B cell (primary cell): ENCODE measurements around the gene UCHL3. TPM values are rescaled to one million over a fixed set of nuclear protein-coding genes. Genes with fewer than 3 reads are reported as not detected.

Source experiments
- ATAC-seq: fragments of 200-7000 bp; cut with Tn5 transposase; one replicate; pipeline ENCODE4 v1.10.0; 2021; ENCODE audit warnings: low read depth, mild to moderate bottlenecking, moderate number of reproducible peaks, moderate library complexity
- CTCF ChIA-PET: fragments of 350-600 bp; sonication (Branson Sonifier 250); formaldehyde crosslinking; loops from one replicate; lab custom pipeline; 2021; ENCODE audit warnings: antibody characterized with exemption, inconsistent platforms; lab: Charles Lee
- POLR2A ChIA-PET: fragments of 350-600 bp; sonication (Branson Sonifier 250); formaldehyde crosslinking; loops from one replicate; lab custom pipeline; 2021; ENCODE audit warnings: antibody characterized with exemption; lab: Charles Lee
- DNase-seq: peaks from one replicate; pipeline ENCODE4 v3.0.0; 2013
- H2AFZ ChIP-seq: 2 replicates; pipeline ENCODE4 v1.6.1; 2012; ENCODE audit warnings: mild to moderate bottlenecking, low read depth, low read length; ENCODE audit not compliant: insufficient read depth, poor library complexity, severe bottlenecking
- H3K27ac ChIP-seq, 2 donors: 1 replicate in 1 of 2; 2 replicates in 1 of 2; pipeline ENCODE4 v1.5.1; 2012 to 2013; ENCODE audit warnings: low read length in 2 of 2, mild to moderate bottlenecking in 2 of 2, moderate library complexity in 1 of 2
- H3K27me3 ChIP-seq, 4 experiments: fragments of 200-600 bp in 1 of 4; sonication (generic) in 1 of 4; replicated peaks in 1 of 4; 1 replicate in 2 of 4; 2 replicates in 2 of 4; pipeline versions ENCODE4 v1.6.1 to v1.7.0; 2013 to 2016; ENCODE audit warnings: low read length in 3 of 4, mild to moderate bottlenecking in 2 of 4, mixed read lengths in 1 of 4, moderate library complexity in 1 of 4; ENCODE audit not compliant: insufficient read depth in 4 of 4, control insufficient read depth in 3 of 4; ENCODE audit errors: control extremely low read depth in 1 of 4
- H3K36me3 ChIP-seq, 2 experiments: replicated peaks in 1 of 2; 1 replicate in 1 of 2; 2 replicates in 1 of 2; pipeline versions ENCODE4 v1.6.1 to v1.7.1; 2013; ENCODE audit warnings: low read length in 1 of 2; ENCODE audit not compliant: insufficient read depth in 2 of 2, control insufficient read depth in 1 of 2; ENCODE audit errors: control extremely low read depth in 1 of 2, extremely low read depth in 1 of 2
- H3K4me1 ChIP-seq, 2 donors: fragments of 200-600 bp in 1 of 2; sonication (generic) in 1 of 2; 1 replicate in 1 of 2; 2 replicates in 1 of 2; pipeline versions ENCODE4 v1.5.1 to v1.6.1; 2013 to 2017; ENCODE audit warnings: low read length in 2 of 2; ENCODE audit not compliant: control insufficient read depth in 2 of 2, insufficient read depth in 2 of 2
- H3K4me2 ChIP-seq: replicated peaks from 2 replicates; pipeline ENCODE3; 2012; ENCODE audit warnings: mild to moderate bottlenecking, low read depth, low read length; ENCODE audit not compliant: poor library complexity, severe bottlenecking
- H3K4me3 ChIP-seq, 5 experiments: fragments of 200-600 bp in 1 of 5; sonication (generic) in 1 of 5; 1 replicate in 3 of 5; 2 replicates in 2 of 5; pipeline versions ENCODE4 v1.5.1 to v1.7.0; 2011 to 2016; ENCODE audit warnings: low read length in 4 of 5, mild to moderate bottlenecking in 4 of 5, low read depth in 2 of 5, control low read depth in 1 of 5, moderate library complexity in 1 of 5; ENCODE audit not compliant: insufficient read depth in 1 of 5; ENCODE audit errors: control extremely low read depth in 1 of 5, extremely low read depth in 1 of 5
- H3K79me2 ChIP-seq: fragments of 200-600 bp; sonication (generic); one replicate; pipeline ENCODE4 v1.6.0; 2016; ENCODE audit warnings: low read length; ENCODE audit not compliant: control insufficient read depth, insufficient read depth
- H3K9ac ChIP-seq: fragments of 200-600 bp; sonication (generic); 2 replicates; pipeline ENCODE4 v1.6.1; 2017; ENCODE audit warnings: mild to moderate bottlenecking, low read length, moderate library complexity
- H3K9me3 ChIP-seq, 3 donors: one replicate each; pipeline versions ENCODE4 v1.6.1 to v1.7.1; 2013; ENCODE audit warnings: low read length in 2 of 3; ENCODE audit not compliant: control insufficient read depth in 2 of 3, insufficient read depth in 1 of 3; ENCODE audit errors: control extremely low read depth in 1 of 3
- H4K20me1 ChIP-seq: 2 replicates; pipeline ENCODE4 v1.6.0; 2012; ENCODE audit warnings: mild to moderate bottlenecking, low read length; ENCODE audit not compliant: insufficient read depth, control insufficient read depth, poor library complexity, severe bottlenecking
- H3K27ac Mint-ChIP-seq: one replicate; pipeline ENCODE4 v1.8.0; 2021; ENCODE audit warnings: mixed read lengths
- H3K27me3 Mint-ChIP-seq: one replicate; pipeline ENCODE4 v1.8.0; 2021; ENCODE audit warnings: mixed read lengths
- H3K4me1 Mint-ChIP-seq: one replicate; pipeline ENCODE4 v1.8.0; 2021; ENCODE audit warnings: mixed read lengths
- H3K4me3 Mint-ChIP-seq: one replicate; pipeline ENCODE4 v1.8.0; 2021; ENCODE audit warnings: mixed read lengths
- H3K9me3 Mint-ChIP-seq: one replicate; pipeline ENCODE4 v1.8.0; 2022; ENCODE audit warnings: mixed read lengths; ENCODE audit not compliant: insufficient read depth
- CTCF ChIP-seq: fragments of 200-600 bp; IDR thresholded peaks from one replicate; pipeline ENCODE4 v1.8.0; 2022; ENCODE audit warnings: antibody characterized with exemption, mild to moderate bottlenecking
- EZH2 ChIP-seq: IDR thresholded peaks from 2 replicates; pipeline ENCODE4 v1.6.1; 2012; ENCODE audit warnings: borderline replicate concordance, low read depth, mild to moderate bottlenecking, moderate library complexity, low read length; ENCODE audit not compliant: insufficient read depth, poor library complexity, severe bottlenecking
- WGBS: methylation state at CpG from one replicate; pipeline ENCODE4 v1.1.5; 2013; ENCODE audit warnings: missing lambda C conversion rate; ENCODE audit not compliant: insufficient coverage; 5-methylcytosine and 5-hydroxymethylcytosine counted together
- intact Hi-C: fragments of 100-400 bp; cut with micrococcal nuclease; formaldehyde crosslinking; loops from one replicate; pipeline ENCODE4 v1.10.0; 2022
- polyA plus RNA-seq: library from polyadenylated mRNA; depleted of rRNA; stranded (reverse); fragments of >200 nt; gene quantifications from 2 replicates; pipeline ENCODE4 v1.2.3, GENCODE V29; 2012
- total RNA-seq, 2 donors: library from RNA; stranded (reverse); fragments of 120-200 nt in 1 of 2; gene quantifications; 1 replicate in 1 of 2; 2 replicates in 1 of 2; pipeline versions ENCODE4 v1.2.3 to v1.2.4, GENCODE V29; 2013 to 2022

The UCHL3 gene
- total and polyA plus RNA-seq, 2 donors (not counting 1 experiment from before 2014, with no cell fraction given) = 13.3 to 13.5 TPM

GRCh38 chr13:75558145-75558840 lies 8.7 kb downstream of the UCHL3 start:
- Mint-ChIP-seq H3K27ac (no peak overlapping the region), H3K9me3 (no peaks in the 10 kb centered on the region), H3K4me3 (no peak overlapping the region), H3K27me3 (no peaks in the 10 kb centered on the region), H3K4me1 (peaks cover 28% of the 10 kb centered on the region)
- DNase-seq (no peak), ATAC-seq (no peak)
- Histone ChIP-seq H2AFZ (no peak overlapping the region), H3K4me3 (no peak overlapping the region), H3K9me3 (no peaks in the 10 kb centered on the region), H3K36me3 (peaks cover 0 to 8% of the 10 kb centered on the region in 2 experiments), H3K27me3 (no peaks in the 10 kb centered on the region), H3K79me2 (peaks cover 22% of the 10 kb centered on the region), H3K4me2 (no peak overlapping the region), H4K20me1 (no peaks in the 10 kb centered on the region), H3K27ac (no peak overlapping the region), H3K9ac (no peak overlapping the region), H3K4me1 (peaks cover 0 to 5% of the 10 kb centered on the region in 2 donors)
- TF ChIP-seq EZH2 (no peak), CTCF (no peak)
- intact Hi-C loops = no loop called here
- no CpG with 5 or more reads among the region's 2 CpGs for WGBS
- ChIA-PET CTCF (interaction anchor here (1.3 kb wide), 1 partner anchor 8 kb away, joined by 3 read pairs; the partner anchor contains the start of gene UCHL3), POLR2A (no interaction called here)

DNA sequence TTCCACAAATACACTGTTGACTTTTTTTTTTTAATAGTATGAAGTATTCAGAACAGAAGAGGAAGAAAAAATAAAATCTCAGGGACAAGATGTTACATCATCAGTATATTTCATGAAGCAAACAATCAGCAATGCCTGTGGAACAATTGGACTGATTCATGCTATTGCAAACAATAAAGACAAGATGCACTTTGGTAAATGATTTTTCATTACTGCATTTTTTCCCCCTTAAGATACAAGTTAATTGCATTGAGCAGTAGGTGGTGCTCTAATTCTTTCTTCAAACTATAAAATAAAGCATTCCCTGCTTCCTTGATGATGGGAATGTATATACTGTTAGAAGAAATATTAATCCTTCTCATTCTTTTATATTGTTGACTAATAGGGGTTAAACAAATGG lies 17.1 kb downstream of the UCHL3 start:
- Histone ChIP-seq H3K79me2 (no peaks in the 10 kb centered on the region), H2AFZ (no peak overlapping the region), H3K27ac (no peak overlapping the region), H3K4me3 (no peak overlapping the region), H3K4me2 (no peak overlapping the region), H3K4me1 (no peaks in the 10 kb centered on the region), H3K36me3 (peaks cover 2 to 20% of the 10 kb centered on the region in 2 experiments), H3K27me3 (no peaks in the 10 kb centered on the region), H3K9ac (no peak overlapping the region), H4K20me1 (no peaks in the 10 kb centered on the region), H3K9me3 (no peaks in the 10 kb centered on the region)
- DNase-seq = no peak
- Mint-ChIP-seq H3K4me3 (no peak overlapping the region), H3K4me1 (no peaks in the 10 kb centered on the region), H3K27me3 (no peaks in the 10 kb centered on the region), H3K9me3 (no peaks in the 10 kb centered on the region), H3K27ac (no peak overlapping the region)
- TF ChIP-seq CTCF = no peak
- TF ChIP-seq EZH2 = no peak
- POLR2A ChIA-PET = no interaction called here
- no peak for ATAC-seq
- CTCF ChIA-PET = no interaction called here
- intact Hi-C loops = no loop called here
